Panc1 (cell line): ENCODE data around the gene FARS2. TPM values are rescaled to one million over a fixed set of nuclear protein-coding genes. Genes with fewer than 3 reads are reported as not detected.

Experiments
- ATAC-seq: fragments of 200-7000 bp; cut with Tn5 transposase; 2 replicates; pipeline ENCODE4 v1.9.1; 2020; ENCODE audit warnings: mild to moderate bottlenecking, moderate library complexity
- BruUV-seq: library from RNA; stranded (reverse); fragments of 400-500 nt; replicated peaks from 2 replicates; lab custom pipeline; 2021; lab: Mats Ljungman, UMichigan
- CTCF ChIA-PET: fragments of 300-600 bp; sonication (Branson Sonifier 250); formaldehyde crosslinking; loops from one replicate; lab custom pipeline; 2022; ENCODE audit warnings: antibody characterized with exemption; lab: Charles Lee
- POLR2A ChIA-PET: fragments of 300-600 bp; sonication (Branson Sonifier 250); formaldehyde crosslinking; loops from one replicate; lab custom pipeline; 2022; ENCODE audit warnings: antibody characterized with exemption; lab: Charles Lee
- DNase-seq: peaks from one replicate; pipeline ENCODE4 v3.0.0-alpha.2; 2010; ENCODE audit warnings: low read depth, low spot score
- H3K27ac ChIP-seq: 2 replicates; pipeline ENCODE4 v1.5.1; 2011; ENCODE audit warnings: mild to moderate bottlenecking, low read length, inconsistent platforms
- H3K27me3 ChIP-seq: fragments of 200-500 bp; sonication (Bioruptor generic); 2 replicates; pipeline ENCODE4 v1.6.0; 2014; ENCODE audit warnings: low read length, inconsistent platforms; ENCODE audit not compliant: control insufficient read depth, insufficient read depth
- H3K36me3 ChIP-seq: fragments of 200-500 bp; sonication (Bioruptor generic); 2 replicates; pipeline ENCODE4 v1.5.1; 2014; ENCODE audit warnings: inconsistent platforms, mild to moderate bottlenecking, low read length, moderate library complexity; ENCODE audit not compliant: control insufficient read depth, insufficient read depth
- H3K4me1 ChIP-seq: 2 replicates; pipeline ENCODE4 v1.5.1; 2011; ENCODE audit warnings: inconsistent platforms, mild to moderate bottlenecking, low read length, moderate library complexity; ENCODE audit not compliant: control insufficient read depth, insufficient read depth
- H3K4me3 ChIP-seq, 2 experiments: 2 replicates each; pipeline ENCODE4 v1.5.1; 2011 to 2012; ENCODE audit warnings: low read depth in 2 of 2, low read length in 2 of 2, mild to moderate bottlenecking in 2 of 2, inconsistent platforms in 1 of 2, moderate library complexity in 1 of 2
- H3K9me3 ChIP-seq: fragments of 200-500 bp; sonication (Bioruptor generic); 2 replicates; pipeline ENCODE4 v1.5.1; 2014; ENCODE audit warnings: low read depth, mild to moderate bottlenecking, inconsistent platforms, low read length, moderate library complexity; ENCODE audit not compliant: control insufficient read depth, insufficient read depth
- POLR2AphosphoS5 ChIP-seq: IDR thresholded peaks from 2 replicates; pipeline ENCODE4 v1.6.1; 2012; ENCODE audit warnings: mild to moderate bottlenecking, low read depth, low read length, moderate library complexity
- SIN3A ChIP-seq: IDR thresholded peaks from 2 replicates; pipeline ENCODE4 v1.6.1; 2012; ENCODE audit warnings: low read depth, mild to moderate bottlenecking, low read length, moderate library complexity, borderline replicate concordance; ENCODE audit not compliant: insufficient read depth
- TCF7L2 ChIP-seq: IDR thresholded peaks from 2 replicates; pipeline ENCODE4 v1.6.1; 2011; ENCODE audit warnings: mild to moderate bottlenecking, low read depth, low read length, inconsistent platforms
- in situ Hi-C: cut with HindIII; loops from 2 replicates; pipeline ENCODE4 v1.10.0; 2016; ENCODE audit warnings: low sequenced_read_pairs, low pct_unique_long_range_greater_than_20kb
- intact Hi-C: fragments of 100-400 bp; cut with micrococcal nuclease; formaldehyde crosslinking; loops from one replicate; pipeline ENCODE4 v1.10.0; 2022; ENCODE audit not compliant: unreplicated experiment
- total RNA-seq: library from RNA; stranded (reverse); gene quantifications from one replicate; pipeline ENCODE4 v1.2.1, GENCODE V29; 2021; ENCODE audit not compliant: unreplicated experiment
- TF ChIP-seq, protein P1 (sequence below), 2 experiments: IDR thresholded peaks; 2 replicates each; pipeline ENCODE4 v1.6.1; 2011 to 2012; ENCODE audit warnings: low read depth in 2 of 2, control low read depth in 1 of 2, low read length in 1 of 2, mild to moderate bottlenecking in 1 of 2, moderate library complexity in 1 of 2; ENCODE audit not compliant: insufficient read depth in 1 of 2
- TF ChIP-seq, protein P2 (sequence below): fragments of 450-650 bp; IDR thresholded peaks from 2 replicates; pipeline ENCODE4 v1.5.1; 2017; ENCODE audit warnings: mild to moderate bottlenecking

The FARS2 gene
- total RNA-seq, 1 experiment from 2014 or later: 12.8 TPM

DNA sequence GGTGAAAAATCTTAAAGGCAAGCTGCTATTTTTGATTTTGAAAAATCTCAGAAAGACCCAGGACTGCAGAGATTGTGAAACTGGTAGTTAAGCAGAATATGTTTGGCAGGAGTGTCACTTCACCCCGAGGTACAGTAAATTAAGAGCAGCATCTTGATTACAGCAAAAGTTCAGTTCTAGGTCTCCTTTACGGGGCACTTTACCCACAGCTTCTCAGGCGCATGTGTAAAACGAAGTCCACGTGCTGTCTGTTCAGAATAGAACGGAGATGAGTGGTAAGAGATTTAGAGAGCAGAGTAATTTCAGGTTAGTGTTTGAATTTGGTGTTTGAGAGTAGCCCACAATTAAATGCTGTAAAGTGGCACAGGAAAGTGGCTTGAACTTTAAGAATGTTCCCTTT, 84.0 kb downstream of the FARS2 start:
- ChIA-PET POLR2A (no interaction called here), CTCF (no interaction called here)
- Histone ChIP-seq H3K9me3 (no peaks in the 10 kb centered on the region), H3K27me3 (no peaks in the 10 kb centered on the region), H3K27ac (no peak overlapping the region), H3K4me3 (no peak overlapping the region), H3K4me1 (no peaks in the 10 kb centered on the region), H3K36me3 (no peaks in the 10 kb centered on the region)
- BruUV-seq: no TSS peak
- intact Hi-C loops (no loop called here), in situ Hi-C loops (no loop called here)
- TF ChIP-seq, protein P1, sequence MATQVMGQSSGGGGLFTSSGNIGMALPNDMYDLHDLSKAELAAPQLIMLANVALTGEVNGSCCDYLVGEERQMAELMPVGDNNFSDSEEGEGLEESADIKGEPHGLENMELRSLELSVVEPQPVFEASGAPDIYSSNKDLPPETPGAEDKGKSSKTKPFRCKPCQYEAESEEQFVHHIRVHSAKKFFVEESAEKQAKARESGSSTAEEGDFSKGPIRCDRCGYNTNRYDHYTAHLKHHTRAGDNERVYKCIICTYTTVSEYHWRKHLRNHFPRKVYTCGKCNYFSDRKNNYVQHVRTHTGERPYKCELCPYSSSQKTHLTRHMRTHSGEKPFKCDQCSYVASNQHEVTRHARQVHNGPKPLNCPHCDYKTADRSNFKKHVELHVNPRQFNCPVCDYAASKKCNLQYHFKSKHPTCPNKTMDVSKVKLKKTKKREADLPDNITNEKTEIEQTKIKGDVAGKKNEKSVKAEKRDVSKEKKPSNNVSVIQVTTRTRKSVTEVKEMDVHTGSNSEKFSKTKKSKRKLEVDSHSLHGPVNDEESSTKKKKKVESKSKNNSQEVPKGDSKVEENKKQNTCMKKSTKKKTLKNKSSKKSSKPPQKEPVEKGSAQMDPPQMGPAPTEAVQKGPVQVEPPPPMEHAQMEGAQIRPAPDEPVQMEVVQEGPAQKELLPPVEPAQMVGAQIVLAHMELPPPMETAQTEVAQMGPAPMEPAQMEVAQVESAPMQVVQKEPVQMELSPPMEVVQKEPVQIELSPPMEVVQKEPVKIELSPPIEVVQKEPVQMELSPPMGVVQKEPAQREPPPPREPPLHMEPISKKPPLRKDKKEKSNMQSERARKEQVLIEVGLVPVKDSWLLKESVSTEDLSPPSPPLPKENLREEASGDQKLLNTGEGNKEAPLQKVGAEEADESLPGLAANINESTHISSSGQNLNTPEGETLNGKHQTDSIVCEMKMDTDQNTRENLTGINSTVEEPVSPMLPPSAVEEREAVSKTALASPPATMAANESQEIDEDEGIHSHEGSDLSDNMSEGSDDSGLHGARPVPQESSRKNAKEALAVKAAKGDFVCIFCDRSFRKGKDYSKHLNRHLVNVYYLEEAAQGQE (IDR thresholded peaks at IDR 0.05; ENCODE audit: insufficient read depth in 1 of 2, low read depth in 2 of 2, low read length in 1 of 2): no peak
- TF ChIP-seq SIN3A (no peak), TCF7L2 (no peak), POLR2AphosphoS5 (no peak)
- TF ChIP-seq, protein P2, sequence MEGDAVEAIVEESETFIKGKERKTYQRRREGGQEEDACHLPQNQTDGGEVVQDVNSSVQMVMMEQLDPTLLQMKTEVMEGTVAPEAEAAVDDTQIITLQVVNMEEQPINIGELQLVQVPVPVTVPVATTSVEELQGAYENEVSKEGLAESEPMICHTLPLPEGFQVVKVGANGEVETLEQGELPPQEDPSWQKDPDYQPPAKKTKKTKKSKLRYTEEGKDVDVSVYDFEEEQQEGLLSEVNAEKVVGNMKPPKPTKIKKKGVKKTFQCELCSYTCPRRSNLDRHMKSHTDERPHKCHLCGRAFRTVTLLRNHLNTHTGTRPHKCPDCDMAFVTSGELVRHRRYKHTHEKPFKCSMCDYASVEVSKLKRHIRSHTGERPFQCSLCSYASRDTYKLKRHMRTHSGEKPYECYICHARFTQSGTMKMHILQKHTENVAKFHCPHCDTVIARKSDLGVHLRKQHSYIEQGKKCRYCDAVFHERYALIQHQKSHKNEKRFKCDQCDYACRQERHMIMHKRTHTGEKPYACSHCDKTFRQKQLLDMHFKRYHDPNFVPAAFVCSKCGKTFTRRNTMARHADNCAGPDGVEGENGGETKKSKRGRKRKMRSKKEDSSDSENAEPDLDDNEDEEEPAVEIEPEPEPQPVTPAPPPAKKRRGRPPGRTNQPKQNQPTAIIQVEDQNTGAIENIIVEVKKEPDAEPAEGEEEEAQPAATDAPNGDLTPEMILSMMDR: no peak
- no peak for ATAC-seq
- DNase-seq: no peak

DNA sequence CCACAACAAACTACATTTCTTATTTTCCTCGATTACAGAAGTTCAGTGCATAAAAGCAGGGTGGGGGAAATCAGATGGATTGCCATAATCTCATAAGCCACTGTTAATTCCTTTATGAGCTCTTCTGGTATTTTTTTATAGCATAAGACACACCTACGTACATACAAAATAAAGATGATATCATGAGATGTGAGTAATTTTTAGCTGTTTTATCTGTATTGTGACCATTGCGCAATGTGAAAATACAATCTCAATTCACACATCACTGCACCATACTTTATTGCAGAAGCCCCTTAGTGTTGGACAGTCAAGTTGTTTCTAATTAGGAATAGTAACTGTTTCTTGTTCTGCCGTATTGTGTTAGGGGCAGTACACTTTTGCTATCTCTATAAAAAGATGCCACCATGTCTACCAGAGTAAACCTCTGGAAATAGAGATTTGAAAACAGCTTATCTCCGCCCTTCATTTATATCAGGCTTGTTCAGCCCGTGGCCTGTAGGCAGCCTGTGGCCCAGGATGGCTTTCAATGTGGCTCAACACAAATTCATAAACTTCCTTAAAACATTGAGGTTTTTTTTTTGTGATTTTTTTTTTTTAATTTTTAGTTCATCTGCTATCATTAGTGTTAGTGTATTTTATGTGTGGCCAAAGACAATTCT, 90.4 kb downstream of the FARS2 start:
- Histone ChIP-seq H3K27me3 (no peaks in the 10 kb centered on the region), H3K4me3 (no peak overlapping the region), H3K36me3 (no peaks in the 10 kb centered on the region), H3K4me1 (no peaks in the 10 kb centered on the region), H3K27ac (no peak overlapping the region), H3K9me3 (no peaks in the 10 kb centered on the region)
- intact Hi-C loops: no loop called here
- CTCF ChIA-PET: no interaction called here
- TF ChIP-seq TCF7L2 (no peak), SIN3A (no peak), POLR2AphosphoS5 (no peak)
- TF ChIP-seq, protein P1 (IDR thresholded peaks at IDR 0.05; ENCODE audit: insufficient read depth in 1 of 2, low read depth in 2 of 2, low read length in 1 of 2): no peak
- TF ChIP-seq, protein P2: no peak
- no TSS peak for BruUV-seq
- in situ Hi-C loops: no loop called here
- POLR2A ChIA-PET: no interaction called here
- ATAC-seq: no peak
- no peak for DNase-seq
